HEK293 (cell line): ENCODE measurements around the gene GNAS.

Source experiments
- ATF2 ChIP-seq: fragments of 450-650 bp; formaldehyde crosslinking; IDR thresholded peaks from 2 replicates; pipeline ENCODE4 v1.5.1; 2016; ENCODE audit warnings: missing biosample characterization, missing genetic modification characterization, low read depth
- CTCF ChIP-seq: fragments of 450-650 bp; formaldehyde crosslinking; IDR thresholded peaks from 2 replicates; pipeline ENCODE4 v1.5.1; 2016; ENCODE audit warnings: missing biosample characterization, missing genetic modification characterization
- GLI2 ChIP-seq: fragments of 450-650 bp; formaldehyde crosslinking; IDR thresholded peaks from 2 replicates; pipeline ENCODE4; 2017; ENCODE audit warnings: missing biosample characterization, missing genetic modification characterization, low read depth, borderline replicate concordance
- PBX3 ChIP-seq: sonication (generic); formaldehyde crosslinking; IDR thresholded peaks from 2 replicates; pipeline ENCODE4 v1.8.1; 2022; ENCODE audit warnings: mild to moderate bottlenecking, moderate library complexity, missing genetic modification reagents
- REST ChIP-seq: fragments of 450-650 bp; formaldehyde crosslinking; IDR thresholded peaks from 2 replicates; pipeline ENCODE4 v1.5.1; 2016; ENCODE audit warnings: missing biosample characterization, missing genetic modification characterization
- SP2 ChIP-seq: fragments of 450-650 bp; formaldehyde crosslinking; IDR thresholded peaks from 2 replicates; pipeline ENCODE4 v1.5.1; 2016; ENCODE audit warnings: missing biosample characterization, missing genetic modification characterization
- YY1 ChIP-seq: fragments of 450-650 bp; formaldehyde crosslinking; IDR thresholded peaks from 2 replicates; pipeline ENCODE4 v1.5.1; 2018; ENCODE audit warnings: missing biosample characterization, missing genetic modification characterization
- ZFP41 ChIP-seq: fragments of 450-650 bp; formaldehyde crosslinking; IDR thresholded peaks from 2 replicates; pipeline ENCODE4 v1.5.1; 2016; ENCODE audit warnings: missing biosample characterization, missing genetic modification characterization, borderline replicate concordance
- ZNF274 ChIP-seq, 2 experiments: fragments of 200-500 bp in 1 of 2; fragments of 450-650 bp in 1 of 2; sonication (Bioruptor generic) in 1 of 2; formaldehyde crosslinking in 1 of 2; IDR thresholded peaks; 2 replicates each; pipeline versions ENCODE4 v1.5.1 to v1.6.1; 2014 to 2016; ENCODE audit warnings: borderline replicate concordance in 1 of 2, inconsistent platforms in 1 of 2, low read length in 1 of 2, missing biosample characterization in 1 of 2, missing genetic modification characterization in 1 of 2
- ZNF416 ChIP-seq: fragments of 450-650 bp; formaldehyde crosslinking; IDR thresholded peaks from 2 replicates; pipeline ENCODE4 v1.5.1; 2016; ENCODE audit warnings: missing biosample characterization, missing genetic modification characterization
- ZNF423 ChIP-seq: fragments of 450-650 bp; formaldehyde crosslinking; IDR thresholded peaks from 2 replicates; pipeline ENCODE4 v1.5.1; 2016; ENCODE audit warnings: missing biosample characterization, missing genetic modification characterization
- ZNF501 ChIP-seq: fragments of 450-650 bp; formaldehyde crosslinking; IDR thresholded peaks from 2 replicates; pipeline ENCODE4 v1.5.1; 2016; ENCODE audit warnings: missing biosample characterization, missing genetic modification characterization

GRCh38 chr20:58918621-58919020 lies 66.1 kb downstream of the GNAS start:
- TF ChIP-seq CTCF (tag by site-specific recombination), result no peak
- no peak for TF ChIP-seq ATF2 (tag by site-specific recombination)
- no peak for TF ChIP-seq SP2 (tag by site-specific recombination)
- TF ChIP-seq ZNF423 (tag by site-specific recombination), result no peak
- TF ChIP-seq PBX3 (CRISPR knock-in tag), result no peak
- TF ChIP-seq ZNF274 (IDR thresholded peaks at IDR 0.05; ENCODE audit: low read length), result no peak
- no peak for TF ChIP-seq ZNF274 (tag by site-specific recombination; IDR thresholded peaks at IDR 0.05; ENCODE audit: borderline replicate concordance)
- TF ChIP-seq ZNF416 (tag by site-specific recombination), result no peak
- no peak for TF ChIP-seq GLI2 (tag by site-specific recombination)
- no peak for TF ChIP-seq REST (tag by site-specific recombination)
- no peak for TF ChIP-seq YY1 (tag by site-specific recombination)
- no peak for TF ChIP-seq ZNF501
- TF ChIP-seq ZFP41 (tag by site-specific recombination), result no peak
